ENCODE measurements around the gene MREG.

- TF ChIP-seq NFIC (IDR thresholded peaks at IDR 0.05): no peak
- no peak for TF ChIP-seq RAD21 (IDR thresholded peaks at IDR 0.05; ENCODE audit: low read depth)
- TF ChIP-seq TCF12 (IDR thresholded peaks at IDR 0.05; ENCODE audit: low read depth): no peak
- no peak for TF ChIP-seq REST (IDR thresholded peaks at IDR 0.05; ENCODE audit: low read depth)
- TF ChIP-seq FOXM1 (IDR thresholded peaks at IDR 0.05; ENCODE audit: borderline replicate concordance, low read depth): no peak
- TF ChIP-seq USF1 (IDR thresholded peaks at IDR 0.05): no peak
- no peak for TF ChIP-seq EGR1 (IDR thresholded peaks at IDR 0.05)
- TF ChIP-seq EP300 (IDR thresholded peaks at IDR 0.05; ENCODE audit: borderline replicate concordance): no peak
These were observed 10.7 kb downstream of the MREG start for GRCh38 chr2:216002693-216003092.
